Loucy (cell line): Measurements from ENCODE around the gene ARL10.

Experiments
- EZH2phosphoT487 ChIP-seq: fragments of 200-600 bp; IDR thresholded peaks from 2 replicates; pipeline ENCODE4 v1.6.1; 2018; ENCODE audit warnings: antibody characterized with exemption, mild to moderate bottlenecking, moderate library complexity, borderline replicate concordance
- TF ChIP-seq, protein P1 (sequence below): fragments of 200-600 bp; sonication (generic); conservative IDR thresholded peaks from 2 replicates; pipeline ENCODE4 v1.5.1; 2014; ENCODE audit warnings: mild to moderate bottlenecking, antibody characterized with exemption, low read length

DNA sequence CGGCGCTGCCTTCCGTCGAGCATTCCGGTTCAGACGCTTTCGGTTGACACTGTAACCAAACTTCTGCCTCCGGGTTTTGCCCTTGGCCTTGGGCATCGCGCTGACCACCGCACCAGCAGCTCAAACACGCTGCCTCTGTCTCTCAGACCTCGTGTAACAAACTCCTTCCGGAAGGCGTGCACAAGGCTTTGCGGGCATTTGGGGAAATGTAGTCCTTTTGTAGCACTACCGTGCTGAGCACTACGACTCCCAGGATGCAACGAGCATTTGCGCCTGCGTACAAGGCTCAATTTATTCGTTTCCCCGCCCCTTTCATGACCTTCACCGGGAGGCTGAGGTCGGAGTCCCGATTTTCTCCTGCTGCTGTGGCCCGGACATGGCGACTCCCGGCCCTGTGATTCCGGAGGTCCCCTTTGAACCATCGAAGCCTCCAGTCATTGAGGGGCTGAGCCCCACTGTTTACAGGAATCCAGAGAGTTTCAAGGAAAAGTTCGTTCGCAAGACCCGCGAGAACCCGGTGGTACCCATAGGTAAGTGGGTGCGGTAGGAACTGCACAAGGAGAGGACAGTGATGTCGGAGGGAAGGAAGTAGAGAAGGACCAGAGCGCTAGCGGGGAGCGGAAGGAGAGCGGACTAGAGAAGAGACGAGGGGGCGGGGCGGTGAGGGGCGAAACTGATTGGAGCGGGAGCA lies 23.3 kb downstream of the ARL10 start, which contains the start of the genes HIGD2A and NOP16:
- TF ChIP-seq, protein P1, sequence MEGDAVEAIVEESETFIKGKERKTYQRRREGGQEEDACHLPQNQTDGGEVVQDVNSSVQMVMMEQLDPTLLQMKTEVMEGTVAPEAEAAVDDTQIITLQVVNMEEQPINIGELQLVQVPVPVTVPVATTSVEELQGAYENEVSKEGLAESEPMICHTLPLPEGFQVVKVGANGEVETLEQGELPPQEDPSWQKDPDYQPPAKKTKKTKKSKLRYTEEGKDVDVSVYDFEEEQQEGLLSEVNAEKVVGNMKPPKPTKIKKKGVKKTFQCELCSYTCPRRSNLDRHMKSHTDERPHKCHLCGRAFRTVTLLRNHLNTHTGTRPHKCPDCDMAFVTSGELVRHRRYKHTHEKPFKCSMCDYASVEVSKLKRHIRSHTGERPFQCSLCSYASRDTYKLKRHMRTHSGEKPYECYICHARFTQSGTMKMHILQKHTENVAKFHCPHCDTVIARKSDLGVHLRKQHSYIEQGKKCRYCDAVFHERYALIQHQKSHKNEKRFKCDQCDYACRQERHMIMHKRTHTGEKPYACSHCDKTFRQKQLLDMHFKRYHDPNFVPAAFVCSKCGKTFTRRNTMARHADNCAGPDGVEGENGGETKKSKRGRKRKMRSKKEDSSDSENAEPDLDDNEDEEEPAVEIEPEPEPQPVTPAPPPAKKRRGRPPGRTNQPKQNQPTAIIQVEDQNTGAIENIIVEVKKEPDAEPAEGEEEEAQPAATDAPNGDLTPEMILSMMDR = no peak
- no peak for TF ChIP-seq EZH2phosphoT487
